Body of pancreas (tissue), 4 donors: ENCODE measurements around the gene SLC10A7.

Experiments used
- CTCF ChIP-seq, 7 experiments: fragments of 450-650 bp in 4 of 7; fragments of 200-600 bp in 3 of 7; sonication (generic) in 3 of 7; IDR thresholded peaks; one replicate each; pipeline ENCODE4 v1.5.1; 2016 to 2019; ENCODE audit warnings: antibody characterized with exemption in 7 of 7
- POLR2A ChIP-seq, 3 donors: fragments of 450-650 bp; IDR thresholded peaks; one replicate each; pipeline ENCODE4 v1.6.1; 2016; ENCODE audit warnings: antibody characterized with exemption in 3 of 3, mild to moderate bottlenecking in 2 of 3

- TF ChIP-seq CTCF (IDR thresholded peaks at IDR 0.05) (no peak), POLR2A (IDR thresholded peaks at IDR 0.05) (no peak)
Measured at GRCh38 chr4:146265950-146266490, 255.7 kb downstream of the SLC10A7 start.
